Hepatocyte (in vitro differentiated cells): ENCODE measurements around the gene RNF212B. TPM values are rescaled to one million over a fixed set of nuclear protein-coding genes. Genes with fewer than 3 reads are reported as not detected.

ENCODE experiments used
- DNase-seq: peaks from one replicate; pipeline ENCODE4 v3.0.0-alpha.2; 2016; ENCODE audit warnings: low spot score
- H2AFZ ChIP-seq: fragments of 200-600 bp; sonication (generic); 2 replicates; pipeline ENCODE4 v1.6.0; 2016; ENCODE audit warnings: antibody characterized with exemption, mild to moderate bottlenecking
- H3K27ac ChIP-seq: fragments of 200-600 bp; sonication (generic); 2 replicates; pipeline ENCODE4 v1.5.1; 2016; ENCODE audit warnings: mild to moderate bottlenecking
- H3K27me3 ChIP-seq: fragments of 200-600 bp; sonication (generic); 2 replicates; pipeline ENCODE4 v1.6.1; 2016
- H3K36me3 ChIP-seq: fragments of 200-600 bp; sonication (generic); replicated peaks from 2 replicates; pipeline ENCODE4 v1.5.1; 2016; ENCODE audit warnings: low read depth; ENCODE audit not compliant: insufficient read depth
- H3K4me1 ChIP-seq: fragments of 200-600 bp; sonication (generic); 2 replicates; pipeline ENCODE4 v1.5.1; 2016; ENCODE audit warnings: mild to moderate bottlenecking, moderate library complexity; ENCODE audit not compliant: insufficient read depth
- H3K4me2 ChIP-seq: fragments of 200-600 bp; sonication (generic); 2 replicates; pipeline ENCODE4 v1.6.0; 2016
- H3K4me3 ChIP-seq: fragments of 200-600 bp; sonication (generic); 2 replicates; pipeline ENCODE4 v1.5.1; 2016; ENCODE audit warnings: mild to moderate bottlenecking
- H3K79me2 ChIP-seq: fragments of 200-600 bp; sonication (generic); 2 replicates; pipeline ENCODE4 v1.6.0; 2017; ENCODE audit warnings: mild to moderate bottlenecking
- H3K9me2 ChIP-seq: fragments of 200-600 bp; sonication (generic); replicated peaks from 2 replicates; pipeline ENCODE4 v1.6.0; 2017; ENCODE audit warnings: mild to moderate bottlenecking; ENCODE audit not compliant: insufficient read depth
- H3K9me3 ChIP-seq: fragments of 200-600 bp; sonication (generic); 2 replicates; pipeline ENCODE4 v1.5.1; 2016; ENCODE audit warnings: low read depth, mild to moderate bottlenecking
- H4K20me1 ChIP-seq: fragments of 200-600 bp; sonication (generic); 2 replicates; pipeline ENCODE4 v1.6.0; 2016; ENCODE audit warnings: mild to moderate bottlenecking; ENCODE audit not compliant: insufficient read depth, poor library complexity, severe bottlenecking
- EZH2 ChIP-seq: fragments of 200-600 bp; sonication (generic); IDR thresholded peaks from 2 replicates; pipeline ENCODE4 v1.6.1; 2016; ENCODE audit warnings: antibody characterized with exemption, mild to moderate bottlenecking, borderline replicate concordance
- EZH2phosphoT487 ChIP-seq: fragments of 200-600 bp; sonication (generic); IDR thresholded peaks from one replicate; pipeline ENCODE4 v1.6.1; 2018; ENCODE audit warnings: antibody characterized with exemption, mild to moderate bottlenecking, low read depth, moderate library complexity; ENCODE audit not compliant: unreplicated experiment, severe bottlenecking
- WGBS: methylation state at CpG from one replicate; pipeline ENCODE4 v1.1.6; 2016; ENCODE audit warnings: low lambda C conversion rate; ENCODE audit errors: missing lambda C conversion rate; 5-methylcytosine and 5-hydroxymethylcytosine counted together
- polyA plus RNA-seq: library from polyadenylated mRNA; unstranded; fragments of >200 nt; fragmentation: Nextera tagmentation; extraction: Ambion mirVana; gene quantifications from 2 replicates; pipeline ENCODE4 v1.2.1, GENCODE V29; 2016
- total RNA-seq: library from RNA; depleted of rRNA; stranded (reverse); fragments of >200 nt; gene quantifications from 2 replicates; pipeline ENCODE4 v1.2.3, GENCODE V29; 2014
- TF ChIP-seq, protein P1 (sequence below): fragments of 200-600 bp; sonication (generic); IDR thresholded peaks from 2 replicates; pipeline ENCODE4 v1.5.1; 2016; ENCODE audit warnings: antibody characterized with exemption, mild to moderate bottlenecking; ENCODE audit not compliant: poor library complexity

The RNF212B gene
- total and polyA plus RNA-seq, 2 experiments from 2014 or later, result 0.17 TPM; not detected in 1

DNA sequence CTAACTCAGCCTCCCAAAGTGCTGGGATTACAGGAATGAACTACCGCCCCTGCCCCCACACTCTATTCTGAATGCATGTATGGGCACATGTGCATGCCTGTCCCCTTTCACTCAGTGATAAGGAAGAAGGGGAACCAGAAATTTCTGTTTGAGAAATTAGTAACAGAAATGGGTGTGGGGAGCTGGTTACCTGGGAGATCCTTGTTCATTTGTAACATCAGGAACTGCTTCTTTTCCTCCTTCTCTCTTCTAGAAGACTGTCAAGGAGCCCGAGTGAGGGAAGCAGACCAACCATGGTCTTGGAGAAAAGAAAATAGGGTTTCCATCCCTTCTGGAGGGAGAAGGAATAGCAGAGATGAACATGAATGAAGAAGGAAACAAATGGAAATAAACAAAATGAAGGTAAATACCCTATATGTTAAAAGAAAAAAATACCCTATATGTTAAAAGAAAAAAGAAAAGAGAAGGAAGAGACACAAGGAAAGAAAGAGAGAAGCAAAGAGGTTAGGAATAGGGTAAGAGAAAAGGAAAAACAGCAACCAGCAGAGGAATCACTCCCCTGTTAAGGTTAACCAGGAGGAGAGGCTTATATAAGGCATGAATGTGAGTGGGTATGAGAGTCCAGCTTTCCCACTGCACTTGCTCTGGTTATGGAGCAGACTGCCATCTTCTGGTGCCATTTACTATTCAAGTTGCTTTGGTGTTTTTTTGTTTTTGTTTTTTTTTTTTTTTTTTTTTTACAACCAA lies 61.6 kb downstream of the RNF212B start:
- no peaks in the 10 kb centered on the region for H3K27me3 ChIP-seq
- H2AFZ ChIP-seq, result no peak overlapping the region
- peak; percentile 68 for DNase-seq
- TF ChIP-seq EZH2, result no peak
- TF ChIP-seq, protein P1, sequence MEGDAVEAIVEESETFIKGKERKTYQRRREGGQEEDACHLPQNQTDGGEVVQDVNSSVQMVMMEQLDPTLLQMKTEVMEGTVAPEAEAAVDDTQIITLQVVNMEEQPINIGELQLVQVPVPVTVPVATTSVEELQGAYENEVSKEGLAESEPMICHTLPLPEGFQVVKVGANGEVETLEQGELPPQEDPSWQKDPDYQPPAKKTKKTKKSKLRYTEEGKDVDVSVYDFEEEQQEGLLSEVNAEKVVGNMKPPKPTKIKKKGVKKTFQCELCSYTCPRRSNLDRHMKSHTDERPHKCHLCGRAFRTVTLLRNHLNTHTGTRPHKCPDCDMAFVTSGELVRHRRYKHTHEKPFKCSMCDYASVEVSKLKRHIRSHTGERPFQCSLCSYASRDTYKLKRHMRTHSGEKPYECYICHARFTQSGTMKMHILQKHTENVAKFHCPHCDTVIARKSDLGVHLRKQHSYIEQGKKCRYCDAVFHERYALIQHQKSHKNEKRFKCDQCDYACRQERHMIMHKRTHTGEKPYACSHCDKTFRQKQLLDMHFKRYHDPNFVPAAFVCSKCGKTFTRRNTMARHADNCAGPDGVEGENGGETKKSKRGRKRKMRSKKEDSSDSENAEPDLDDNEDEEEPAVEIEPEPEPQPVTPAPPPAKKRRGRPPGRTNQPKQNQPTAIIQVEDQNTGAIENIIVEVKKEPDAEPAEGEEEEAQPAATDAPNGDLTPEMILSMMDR, result peak; percentile 47
- peaks cover 10% of the 10 kb centered on the region for H3K79me2 ChIP-seq
- H3K36me3 ChIP-seq, result no peaks in the 10 kb centered on the region
- no peaks in the 10 kb centered on the region for H4K20me1 ChIP-seq
- no peak overlapping the region for H3K4me3 ChIP-seq
- H3K4me2 ChIP-seq, result peak overlapping the region; percentile 38
- H3K4me1 ChIP-seq, result peaks cover 15% of the 10 kb centered on the region
- H3K27ac ChIP-seq, result peak overlapping the region; percentile 98
- 88% methylated on average over 2 of the region's 2 CpGs for WGBS
- no peaks in the 10 kb centered on the region for H3K9me2 ChIP-seq
- H3K9me3 ChIP-seq, result no peaks in the 10 kb centered on the region

GRCh38 chr14:23299986-23300686 lies 62.4 kb downstream of the RNF212B start:
- H3K9me3 ChIP-seq, result no peaks in the 10 kb centered on the region
- H3K36me3 ChIP-seq, result no peaks in the 10 kb centered on the region
- 74% methylated on average over 10 of the region's 10 CpGs for WGBS
- H3K4me3 ChIP-seq, result peak overlapping the region; percentile 75
- peaks cover 15% of the 10 kb centered on the region for H3K4me1 ChIP-seq
- TF ChIP-seq EZH2phosphoT487 (no peak), EZH2 (no peak)
- TF ChIP-seq, protein P1, result no peak
- H3K9me2 ChIP-seq, result no peaks in the 10 kb centered on the region
- H3K27ac ChIP-seq, result peak overlapping the region; percentile 98
- peak overlapping the region; percentile 7 for H2AFZ ChIP-seq
- H4K20me1 ChIP-seq, result no peaks in the 10 kb centered on the region
- H3K4me2 ChIP-seq, result peak overlapping the region; percentile 75
- H3K79me2 ChIP-seq, result peaks cover 13% of the 10 kb centered on the region
- H3K27me3 ChIP-seq, result no peaks in the 10 kb centered on the region
- no peak for DNase-seq

- Histone ChIP-seq H3K79me2 (peaks cover 13% of the 10 kb centered on the region), H4K20me1 (no peaks in the 10 kb centered on the region), H3K4me1 (peaks cover 19% of the 10 kb centered on the region), H3K27me3 (no peaks in the 10 kb centered on the region), H3K9me2 (no peaks in the 10 kb centered on the region), H3K4me3 (peak overlapping the region; percentile 75), H3K4me2 (peak overlapping the region; percentile 75), H3K27ac (peak overlapping the region; percentile 98), H3K9me3 (no peaks in the 10 kb centered on the region), H3K36me3 (no peaks in the 10 kb centered on the region), H2AFZ (peak overlapping the region; percentile 7)
- DNase-seq, result peak; percentile 68
- 2% methylated on average over 12 of the region's 13 CpGs for WGBS
- no peak for TF ChIP-seq EZH2phosphoT487
- TF ChIP-seq EZH2, result no peak
- TF ChIP-seq, protein P1, result no peak
Measured at GRCh38 chr14:23300687-23301223, 63.0 kb downstream of the RNF212B start.
